ENCODE data around the gene NOL6. TPM values are rescaled to one million over a fixed set of nuclear protein-coding genes. Genes with fewer than 3 reads are reported as not detected.
A peak's percentile ranks its signal among the peaks of the same experiment; 100 is the strongest.

NOL6 gene
- total and polyA plus RNA-seq, 10 donors = 20.0 to 48.1 (median 26.5) TPM

DNA sequence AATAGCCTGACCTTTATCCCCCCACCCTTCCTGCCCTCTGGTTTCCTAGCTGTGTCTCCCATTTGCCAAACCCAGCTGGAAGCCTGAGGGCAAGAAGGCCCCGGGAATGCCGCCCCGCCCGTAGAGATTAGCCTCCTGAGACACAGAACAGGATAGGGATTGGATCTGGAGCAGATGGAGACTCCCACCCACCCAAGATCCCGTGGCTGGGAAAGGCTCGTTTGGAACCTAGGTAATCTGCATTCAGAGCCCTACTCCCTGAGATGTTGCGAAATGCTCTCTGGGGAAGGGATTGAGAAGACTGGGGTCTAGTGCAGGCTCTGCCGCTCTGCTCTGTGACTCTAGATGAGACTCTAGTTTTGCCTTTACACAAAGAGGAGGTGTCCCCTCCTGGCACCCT is 37.3 kb downstream of the NOL6 start:
- peaks cover 0 to 46% (median 20%) of the 10 kb centered on the region in 6 donors for H3K4me1 ChIP-seq
- intact Hi-C loops (cut with DNase I; ENCODE audit: low total_unique reads) = no loop called here
- H3K9me3 ChIP-seq = no peaks in the 10 kb centered on the region
- no peak for TF ChIP-seq POLR2A (IDR thresholded peaks at IDR 0.05)
- TF ChIP-seq, protein P1, sequence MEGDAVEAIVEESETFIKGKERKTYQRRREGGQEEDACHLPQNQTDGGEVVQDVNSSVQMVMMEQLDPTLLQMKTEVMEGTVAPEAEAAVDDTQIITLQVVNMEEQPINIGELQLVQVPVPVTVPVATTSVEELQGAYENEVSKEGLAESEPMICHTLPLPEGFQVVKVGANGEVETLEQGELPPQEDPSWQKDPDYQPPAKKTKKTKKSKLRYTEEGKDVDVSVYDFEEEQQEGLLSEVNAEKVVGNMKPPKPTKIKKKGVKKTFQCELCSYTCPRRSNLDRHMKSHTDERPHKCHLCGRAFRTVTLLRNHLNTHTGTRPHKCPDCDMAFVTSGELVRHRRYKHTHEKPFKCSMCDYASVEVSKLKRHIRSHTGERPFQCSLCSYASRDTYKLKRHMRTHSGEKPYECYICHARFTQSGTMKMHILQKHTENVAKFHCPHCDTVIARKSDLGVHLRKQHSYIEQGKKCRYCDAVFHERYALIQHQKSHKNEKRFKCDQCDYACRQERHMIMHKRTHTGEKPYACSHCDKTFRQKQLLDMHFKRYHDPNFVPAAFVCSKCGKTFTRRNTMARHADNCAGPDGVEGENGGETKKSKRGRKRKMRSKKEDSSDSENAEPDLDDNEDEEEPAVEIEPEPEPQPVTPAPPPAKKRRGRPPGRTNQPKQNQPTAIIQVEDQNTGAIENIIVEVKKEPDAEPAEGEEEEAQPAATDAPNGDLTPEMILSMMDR (IDR thresholded peaks at IDR 0.05 in 8 of 11, conservative IDR thresholded peaks at IDR 0.05 in 3 of 11) = no peak
- TF ChIP-seq POLR2AphosphoS5 (IDR thresholded peaks at IDR 0.05) = no peak
- H3K4me3 ChIP-seq = no peak overlapping the region
- no peak for DNase-seq
- no peaks in the 10 kb centered on the region for H3K27me3 ChIP-seq (replicated peaks in 1 of 7)
- WGBS, 5 donors = 68 to 82% (median 76%) methylated on average over 8 of the region's 8 CpGs
- peak overlapping the region in 2 of 8 donors; percentile 8 to 34 for H3K27ac ChIP-seq
- H3K36me3 ChIP-seq = peaks cover 0 to 11% (median under 1%) of the 10 kb centered on the region in 6 donors

DNA sequence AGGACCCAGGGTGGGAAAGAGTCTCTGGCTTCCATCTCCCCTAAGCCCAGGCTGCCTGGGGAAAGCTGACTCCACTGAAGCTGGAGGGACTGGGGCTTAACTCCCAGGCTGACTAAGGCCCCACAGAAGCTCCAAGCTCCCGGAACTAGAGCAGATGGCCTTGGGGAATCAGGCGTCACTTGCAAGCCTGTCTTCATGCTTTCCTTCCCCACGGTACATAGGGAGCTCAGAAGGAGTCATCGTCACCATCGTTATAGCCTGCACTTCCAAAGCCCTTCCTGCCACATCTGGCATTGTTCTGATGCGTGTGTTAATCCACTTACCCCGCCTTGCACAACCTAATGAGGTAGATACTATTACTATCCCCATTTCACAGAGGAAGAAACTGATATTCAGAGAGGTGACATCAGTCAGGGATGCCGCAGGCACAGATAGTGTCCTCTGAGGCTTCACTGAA is 37.9 kb downstream of the NOL6 start:
- DNase-seq = no peak
- intact Hi-C loops (cut with DNase I; ENCODE audit: low total_unique reads) = no loop called here
- Histone ChIP-seq H3K4me1 (peaks cover 0 to 46% (median 20%) of the 10 kb centered on the region in 6 donors), H3K9me3 (no peaks in the 10 kb centered on the region), H3K27ac (peak overlapping the region in 1 of 8 donors; percentile 34), H3K4me3 (no peak overlapping the region), H3K36me3 (peaks cover 0 to 5% (median 0%) of the 10 kb centered on the region in 6 donors), H3K27me3 (replicated peaks in 1 of 7) (no peaks in the 10 kb centered on the region)
- 77 to 88% (median 84%) methylated on average over 8 of the region's 8 CpGs for WGBS, 5 donors
- no peak for TF ChIP-seq POLR2A (IDR thresholded peaks at IDR 0.05)
- TF ChIP-seq, protein P1 (IDR thresholded peaks at IDR 0.05 in 8 of 11, conservative IDR thresholded peaks at IDR 0.05 in 3 of 11) = no peak
- TF ChIP-seq POLR2AphosphoS5 (IDR thresholded peaks at IDR 0.05) = no peak

DNA sequence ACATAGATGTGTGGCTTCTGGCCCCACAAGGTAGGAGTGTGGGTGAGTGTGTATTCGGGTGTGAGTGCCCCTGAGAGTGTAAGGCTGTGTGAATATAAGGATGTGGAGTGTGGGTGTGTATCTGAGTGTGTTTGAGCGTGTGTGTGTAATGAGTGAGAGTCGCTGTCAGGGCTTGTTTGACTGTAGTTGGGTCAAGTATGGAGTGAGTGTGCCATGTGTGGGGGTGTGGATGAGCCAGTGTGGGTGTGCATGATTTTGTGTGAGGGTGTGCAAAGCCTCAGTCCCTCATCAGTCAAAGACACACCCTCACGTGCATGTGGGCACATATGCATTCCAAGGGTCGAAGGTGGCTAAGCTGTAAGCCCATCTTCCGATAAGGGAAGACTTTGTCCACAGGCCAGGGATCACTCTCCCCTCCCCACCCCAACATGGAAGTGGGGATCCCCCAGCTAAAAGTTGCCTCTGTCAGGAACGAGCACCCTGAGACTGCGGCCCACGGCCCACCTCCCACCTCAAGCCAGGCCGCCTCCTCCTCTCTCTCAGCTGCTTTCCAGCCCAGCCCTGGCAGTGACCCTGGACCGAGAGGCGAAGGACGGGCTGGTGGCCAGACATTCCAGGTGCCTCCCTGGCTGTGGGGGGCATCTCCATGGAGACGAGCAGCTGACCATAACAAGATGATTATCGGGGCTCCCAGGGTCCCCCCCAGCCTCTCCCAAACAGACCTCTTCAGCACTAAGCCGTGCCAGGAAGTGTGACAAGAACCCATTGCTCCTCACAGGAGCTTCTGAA is 39.2 kb downstream of the NOL6 start:
- DNase-seq = no peak

DNA sequence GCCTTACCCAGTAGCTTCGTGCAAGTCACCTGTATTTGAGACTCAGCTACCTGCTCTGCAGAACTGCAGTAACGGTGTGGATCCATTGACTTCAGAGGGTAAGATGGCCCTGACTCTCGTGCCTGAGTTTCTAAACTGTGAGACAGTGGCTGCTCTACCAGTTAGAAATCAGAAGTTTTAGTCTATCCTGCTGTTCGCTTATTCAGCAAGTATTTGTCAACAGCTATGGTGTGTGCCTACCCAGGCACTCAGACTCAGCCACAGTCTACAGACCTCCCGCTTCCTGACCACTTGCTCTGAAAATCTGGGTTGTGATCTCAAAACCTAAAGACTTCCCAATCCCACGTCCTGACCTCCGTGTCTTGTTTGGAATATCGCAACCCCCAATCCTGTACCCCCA is 39.9 kb downstream of the NOL6 start:
- intact Hi-C loops (cut with DNase I; ENCODE audit: low total_unique reads) = no loop called here
- no peak overlapping the region for H3K27ac ChIP-seq
- H3K9me3 ChIP-seq = no peaks in the 10 kb centered on the region
- TF ChIP-seq, protein P1 (IDR thresholded peaks at IDR 0.05 in 8 of 11, conservative IDR thresholded peaks at IDR 0.05 in 3 of 11) = no peak
- TF ChIP-seq POLR2A (IDR thresholded peaks at IDR 0.05) (no peak), POLR2AphosphoS5 (IDR thresholded peaks at IDR 0.05) (no peak)
- 78 to 93% (median 90%) methylated on average over 7 to 8 of the region's 8 CpGs for WGBS, 5 donors
- H3K4me1 ChIP-seq = peaks cover 0 to 37% (median 15%) of the 10 kb centered on the region in 6 donors
- H3K36me3 ChIP-seq = no peaks in the 10 kb centered on the region
- DNase-seq = no peak
- no peak overlapping the region for H3K4me3 ChIP-seq
- no peaks in the 10 kb centered on the region for H3K27me3 ChIP-seq (replicated peaks in 1 of 7)

More for the DNA sequence above, 39.2 kb downstream of the NOL6 start:
- no peaks in the 10 kb centered on the region for H3K9me3 ChIP-seq
- TF ChIP-seq POLR2AphosphoS5 (IDR thresholded peaks at IDR 0.05) (no peak), POLR2A (IDR thresholded peaks at IDR 0.05) (no peak)
- TF ChIP-seq, protein P1 (IDR thresholded peaks at IDR 0.05 in 8 of 11, conservative IDR thresholded peaks at IDR 0.05 in 3 of 11) = no peak
- H3K27ac ChIP-seq = no peak overlapping the region
- H3K4me1 ChIP-seq = peaks cover 0 to 43% (median 18%) of the 10 kb centered on the region in 6 donors
- H3K36me3 ChIP-seq = no peaks in the 10 kb centered on the region
- 60 to 89% (median 80%) methylated on average over 11 to 16 of the region's 16 CpGs for WGBS, 5 donors
- no peaks in the 10 kb centered on the region for H3K27me3 ChIP-seq (replicated peaks in 1 of 7)
- no peak overlapping the region for H3K4me3 ChIP-seq
- intact Hi-C loops (cut with DNase I; ENCODE audit: low total_unique reads) = no loop called here
